ENCODE results near the gene VANGL2. TPM values are rescaled to one million over a fixed set of nuclear protein-coding genes. Genes with fewer than 3 reads are reported as not detected.

VANGL2 gene
- total and polyA plus RNA-seq, 9 of the 15 experiments (the other 6 are each of a cell fraction or from before 2014, with no cell fraction given): 0.28 to 4.0 (median 0.98) TPM

GRCh38 chr1:160362168-160362957 is 38.0 kb upstream of the VANGL2 start:
- Histone ChIP-seq H3K9me3 (replicated peaks; ENCODE audit: control insufficient read depth, insufficient read depth, low read depth, low read length) (no peaks in the 10 kb centered on the region), H3K4me1 (replicated peaks in 1 of 2; ENCODE audit: control insufficient read depth in 2 of 2, insufficient read depth in 2 of 2, low read length in 2 of 2) (peaks cover 18 to 34% of the 10 kb centered on the region in 2 experiments), H3K4me2 (ENCODE audit: insufficient read depth, low read length) (peak overlapping the region; percentile 48; the same call in 1 of the 2 replicates), H3K36me3 (ENCODE audit: control insufficient read depth, insufficient read depth, low read length) (peaks cover 30% of the 10 kb centered on the region; the same call in 2 of the 3 replicates), H3K79me2 (ENCODE audit: control insufficient read depth, insufficient read depth, low read length) (no peaks in the 10 kb centered on the region), H2AFZ (ENCODE audit: low read depth, low read length) (peak overlapping the region; percentile 60; the same call in 1 of the 2 replicates), H3K27me3 (ENCODE audit: control insufficient read depth in 2 of 2, insufficient read depth in 2 of 2, low read length in 2 of 2) (no peaks in the 10 kb centered on the region), H4K20me1 (replicated peaks; ENCODE audit: control insufficient read depth, insufficient read depth, low read length) (no peaks in the 10 kb centered on the region), H3K27ac (ENCODE audit: extremely low read depth, low read depth, low read length) (peak overlapping the region; percentile 73), H3K9ac (ENCODE audit: insufficient read depth in 1 of 2, low read depth in 2 of 2, low read length in 2 of 2) (peak overlapping the region; percentile 62 to 81; a peak in 3 of 4 replicates), H3K9me1 (ENCODE audit: control insufficient read depth, insufficient read depth, low read length) (no peaks in the 10 kb centered on the region), H3K4me3 (no peak overlapping the region)
- ChIA-PET CTCF (ENCODE audit: low intra/inter-chr PET ratio) (no interaction called here), POLR2A (interaction anchor here (0.6 to 5.8 kb wide), 15 partner anchors 11 to 375 kb away, joined by 3 to 27 read pairs (median 3); partner anchors contain the start of genes COPA and NCSTN)
- in situ Hi-C loops (cut with MboI) (no loop called here), intact Hi-C loops (cut with micrococcal nuclease) (loop anchor here (2.0 kb wide), 1 partner anchor 14 kb away; no protein-coding TSS in a partner anchor)
- ATAC-seq: peak; percentile 85
- DNase-seq (ENCODE audit: extremely low read depth in 1 of 4, low spot score in 3 of 4): peak; percentile 75 to 78 (median 78)
- WGBS (ENCODE audit: insufficient coverage, low coverage, missing lambda C conversion rate): 5% methylated on average over 6 of the region's 9 CpGs
- FAIRE-seq: peak; percentile 15
- no TSS peak for BruUV-seq (replicated peaks)
- no peak for TF ChIP-seq EGR1 (conservative IDR thresholded peaks at IDR 0.05)
- no peak for TF ChIP-seq NFIC (IDR thresholded peaks at IDR 0.05)
- no peak for TF ChIP-seq ELF2 (CRISPR knock-in tag; IDR thresholded peaks at IDR 0.05)
- TF ChIP-seq EZH2 (IDR thresholded peaks at IDR 0.05; ENCODE audit: borderline replicate concordance, low read depth, low read length): no peak
- no peak for TF ChIP-seq RREB1 (CRISPR knock-in tag; IDR thresholded peaks at IDR 0.05)
- no peak for TF ChIP-seq E4F1 (CRISPR knock-in tag; IDR thresholded peaks at IDR 0.05; ENCODE audit: borderline replicate concordance)
- no peak for TF ChIP-seq HNRNPH1 (optimal IDR thresholded peaks at IDR 0.05; ENCODE audit: low read depth, low read length)
- TF ChIP-seq PHB (CRISPR knock-in tag; IDR thresholded peaks at IDR 0.05): no peak
- TF ChIP-seq PML (IDR thresholded peaks at IDR 0.05; ENCODE audit: low read length): 0 out of 2 replicates have a peak, but pooled peaks have one; percentile 27
- no peak for TF ChIP-seq MAFF (IDR thresholded peaks at IDR 0.05; ENCODE audit: low read length)
- peak; percentile 77 for TF ChIP-seq ZNF395 (CRISPR knock-in tag; IDR thresholded peaks at IDR 0.05)
- peak; percentile 69; the same call in 1 of the 2 replicates for TF ChIP-seq SMARCE1 (IDR thresholded peaks at IDR 0.05)

All from K562 (cell line).